KOPT-K1 (cell line): ENCODE results near the gene SPATS2L.

Experiments used
- H3K27ac ChIP-seq: fragments of 200-600 bp; sonication (generic); 2 replicates; pipeline ENCODE4 v1.5.1; 2016; ENCODE audit warnings: antibody characterized with exemption, mild to moderate bottlenecking, low read depth, low read length; ENCODE audit not compliant: poor library complexity, severe bottlenecking
- H3K36me3 ChIP-seq: fragments of 200-600 bp; sonication (generic); 2 replicates; pipeline ENCODE4 v1.5.1; 2017; ENCODE audit warnings: antibody characterized with exemption, mild to moderate bottlenecking, low read length, moderate library complexity; ENCODE audit not compliant: insufficient read depth
- H3K9me3 ChIP-seq: fragments of 200-600 bp; sonication (generic); 2 replicates; pipeline ENCODE4 v1.5.1; 2017; ENCODE audit warnings: antibody characterized with exemption, low read length, mild to moderate bottlenecking; ENCODE audit not compliant: insufficient read depth, poor library complexity, severe bottlenecking

SPATS2L gene

DNA sequence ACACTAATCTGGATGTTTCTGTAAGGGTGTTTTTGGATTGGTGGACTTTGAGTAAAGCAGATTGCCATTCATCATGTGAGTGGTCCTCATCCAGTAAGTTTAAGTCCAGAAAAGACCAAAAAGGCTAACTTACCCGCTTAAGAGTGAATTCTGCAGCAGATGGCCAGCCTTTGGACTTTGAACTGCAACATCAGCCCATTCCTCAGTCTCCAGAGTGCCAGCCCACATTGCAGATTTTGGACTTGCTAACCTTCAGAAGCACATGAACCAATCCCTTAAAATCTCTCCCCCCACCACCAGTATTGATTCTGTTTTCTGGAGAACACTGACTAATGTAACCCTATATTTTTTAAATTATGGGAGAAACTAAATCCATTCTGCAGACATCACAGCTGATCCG, 30.0 kb upstream of the SPATS2L start:
- Histone ChIP-seq H3K27ac (no peak overlapping the region), H3K36me3 (no peaks in the 10 kb centered on the region), H3K9me3 (no peaks in the 10 kb centered on the region)

DNA sequence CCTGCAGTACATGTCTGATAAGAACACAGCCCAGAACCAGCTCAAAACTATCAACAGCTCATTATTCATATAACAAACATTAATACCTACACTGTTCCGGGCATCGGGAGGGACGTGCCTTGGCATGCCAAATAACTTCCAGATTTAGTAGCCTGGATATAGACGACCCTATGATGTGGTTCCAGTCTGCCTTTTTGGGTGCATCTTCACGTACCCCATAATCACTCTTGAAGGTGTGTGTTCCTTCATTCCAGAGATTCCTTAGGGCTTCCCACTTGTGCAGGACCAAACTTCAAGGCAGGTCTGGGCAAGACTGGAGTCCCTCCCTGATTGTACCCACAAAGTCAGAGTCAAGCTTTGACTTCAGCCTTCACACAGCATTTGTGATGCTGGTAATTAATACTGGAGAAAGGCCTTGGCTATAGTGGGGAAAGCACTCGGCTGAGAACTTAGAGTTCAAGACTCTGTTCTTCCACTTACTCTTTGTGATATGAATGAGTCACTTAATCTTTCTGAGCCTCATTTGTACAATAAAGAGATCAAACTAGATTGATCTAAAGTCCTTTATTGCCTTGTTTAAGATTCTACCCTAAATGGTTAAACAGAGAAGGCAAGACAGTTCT, 27.7 kb upstream of the SPATS2L start:
- no peaks in the 10 kb centered on the region for H3K9me3 ChIP-seq
- no peaks in the 10 kb centered on the region for H3K36me3 ChIP-seq
- no peak overlapping the region for H3K27ac ChIP-seq

DNA sequence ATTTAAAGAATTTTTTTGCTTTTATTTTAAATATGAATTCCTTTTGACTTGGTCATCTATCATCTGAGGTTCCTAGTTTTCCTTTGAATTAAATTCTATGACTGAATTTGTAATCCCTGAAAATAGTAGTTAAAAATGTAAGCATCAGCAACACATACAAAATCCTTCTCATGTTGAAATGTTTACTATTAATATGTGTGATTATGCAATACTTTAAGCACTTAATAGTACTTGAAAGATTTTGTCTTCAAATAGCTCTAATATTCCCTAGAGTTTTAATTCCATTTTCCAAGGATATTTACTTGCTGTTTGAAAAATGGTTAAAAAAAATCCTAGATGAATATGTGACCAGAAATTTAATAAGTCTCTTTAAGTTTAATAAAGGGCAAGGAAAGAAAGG, 26.6 kb upstream of the SPATS2L start:
- Histone ChIP-seq H3K9me3 (no peaks in the 10 kb centered on the region), H3K36me3 (no peaks in the 10 kb centered on the region), H3K27ac (no peak overlapping the region)

DNA sequence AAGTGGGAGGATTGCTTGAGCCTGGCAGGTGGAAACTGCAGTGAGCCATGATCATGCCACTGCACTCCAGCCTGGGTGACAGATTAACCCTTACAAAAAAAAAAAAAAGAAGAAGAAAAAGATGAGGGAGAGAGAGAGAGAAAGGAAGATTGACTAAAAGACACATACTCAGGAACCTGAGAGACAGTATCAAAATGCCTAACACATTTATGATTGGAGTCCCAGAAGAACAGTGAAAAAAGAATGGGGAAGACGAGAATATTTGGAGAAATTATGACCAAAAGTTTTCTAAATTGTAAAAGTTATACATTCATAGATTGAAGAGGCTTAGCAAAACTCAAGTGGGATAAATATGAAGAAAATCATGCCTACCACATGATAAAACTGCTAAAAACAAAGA, 19.9 kb upstream of the SPATS2L start:
- Histone ChIP-seq H3K36me3 (no peaks in the 10 kb centered on the region), H3K9me3 (no peaks in the 10 kb centered on the region), H3K27ac (no peak overlapping the region)

DNA sequence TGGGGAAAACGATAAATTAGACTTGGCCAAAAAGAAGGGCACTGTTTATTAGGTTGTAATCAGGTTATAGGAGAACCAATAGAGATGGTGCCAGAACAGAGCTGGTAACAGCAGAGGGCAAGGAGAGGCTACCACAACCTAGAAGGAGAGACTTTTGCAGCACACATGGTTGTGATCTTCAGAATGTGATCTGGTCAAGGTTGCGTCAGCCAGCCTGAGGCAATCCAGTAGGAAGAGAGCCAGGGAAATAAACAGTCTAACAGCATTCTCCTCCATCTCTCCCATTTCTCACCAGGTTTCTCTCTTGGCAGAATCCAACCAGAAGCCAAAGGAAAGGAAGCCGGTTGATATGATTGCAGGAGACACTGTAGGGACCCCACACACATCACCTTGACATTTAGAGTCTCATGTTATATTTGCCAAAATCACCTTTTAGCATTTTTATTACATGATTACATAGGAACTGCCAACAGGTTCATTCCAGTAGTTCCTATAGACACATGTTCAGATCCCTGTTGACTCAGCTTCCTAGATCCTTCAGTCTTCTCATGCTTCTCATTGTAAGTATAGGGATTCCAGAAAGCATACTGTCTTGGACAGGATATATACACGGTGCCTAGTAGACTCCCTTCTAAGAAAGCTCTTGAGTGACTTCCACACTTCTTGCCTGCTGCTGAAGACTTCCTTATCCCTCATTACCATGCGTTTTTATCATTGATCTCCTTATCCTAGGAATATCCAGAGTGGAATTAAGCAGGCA, 17.6 kb upstream of the SPATS2L start:
- H3K9me3 ChIP-seq, result no peaks in the 10 kb centered on the region
- H3K36me3 ChIP-seq, result no peaks in the 10 kb centered on the region
- H3K27ac ChIP-seq, result no peak overlapping the region

DNA sequence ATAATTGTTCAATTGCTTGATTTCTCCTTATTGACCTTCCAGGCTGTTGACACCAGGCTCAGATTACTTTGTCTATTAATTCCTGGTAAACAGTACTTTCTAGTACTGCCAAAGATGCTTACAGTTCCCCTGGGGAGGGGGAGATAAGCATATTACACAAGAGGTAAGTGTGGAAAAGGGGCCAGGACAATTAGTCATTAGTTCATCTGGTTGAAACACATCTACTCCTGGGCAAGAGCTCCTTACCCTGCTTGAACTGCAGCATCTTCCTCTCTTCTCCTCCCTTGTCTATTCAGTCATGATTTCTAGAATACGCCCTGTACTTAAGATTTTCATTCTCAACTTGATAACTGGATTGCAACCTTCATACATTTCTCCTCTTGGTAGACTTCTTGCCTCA, 10.4 kb upstream of the SPATS2L start:
- Histone ChIP-seq H3K36me3 (no peaks in the 10 kb centered on the region), H3K27ac (no peak overlapping the region), H3K9me3 (no peaks in the 10 kb centered on the region)

DNA sequence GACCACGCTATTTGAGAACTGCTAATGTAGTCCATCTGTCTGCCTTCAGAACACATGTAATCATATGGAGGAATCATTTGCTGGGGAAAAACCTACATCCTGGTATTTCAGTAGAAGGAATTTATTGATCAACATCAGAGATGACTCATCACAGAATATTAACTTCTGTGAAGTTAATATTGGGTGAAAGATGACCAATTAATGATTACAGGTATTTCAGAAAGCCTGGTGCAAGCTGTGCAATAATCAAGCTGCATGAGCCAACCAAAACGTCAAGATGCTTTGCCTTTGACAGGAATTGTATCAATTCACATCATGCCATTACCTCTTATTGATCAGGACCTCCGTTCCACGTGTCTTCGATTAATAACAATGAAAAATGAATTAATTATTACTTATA, 9.4 kb upstream of the SPATS2L start:
- Histone ChIP-seq H3K9me3 (no peaks in the 10 kb centered on the region), H3K36me3 (no peaks in the 10 kb centered on the region), H3K27ac (no peak overlapping the region)

DNA sequence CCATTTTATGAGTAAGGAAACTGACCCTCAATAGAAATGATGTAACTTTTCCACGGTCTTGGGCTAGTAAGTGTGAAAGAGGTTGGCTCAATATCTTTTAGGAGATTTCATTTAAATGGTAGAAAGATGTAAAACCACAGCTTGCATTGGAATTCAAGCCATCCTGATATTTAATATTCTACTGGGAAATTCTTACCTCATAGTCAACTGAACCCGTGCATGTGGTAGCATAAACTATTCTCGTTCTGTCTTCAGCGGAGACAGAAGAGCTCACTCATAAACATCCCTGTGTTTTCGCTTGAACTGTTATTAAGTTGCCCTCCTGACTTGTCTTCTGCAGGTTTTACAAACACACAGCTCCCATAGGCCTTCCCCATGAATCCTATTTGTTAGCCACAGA, 8.5 kb upstream of the SPATS2L start:
- Histone ChIP-seq H3K36me3 (no peaks in the 10 kb centered on the region), H3K27ac (no peak overlapping the region), H3K9me3 (no peaks in the 10 kb centered on the region)

DNA sequence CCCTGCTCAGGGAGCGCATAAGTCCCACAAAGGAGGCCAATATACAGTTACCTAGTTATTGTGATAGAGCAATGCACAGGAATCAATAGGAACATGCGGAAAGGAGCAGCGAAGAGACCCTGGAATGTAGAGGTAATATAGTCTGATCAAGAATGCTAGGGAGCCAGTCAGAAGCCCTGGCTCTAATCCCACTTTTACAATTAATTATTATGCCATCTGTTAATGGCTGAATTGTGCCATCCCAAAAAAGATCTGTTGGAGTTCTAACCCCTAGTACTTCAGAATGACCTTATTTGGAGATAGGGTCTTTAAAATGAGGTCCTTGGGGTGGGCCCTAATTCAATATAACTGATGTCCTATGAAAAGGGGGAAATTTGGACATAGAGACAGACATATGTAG, 7.7 kb upstream of the SPATS2L start:
- H3K36me3 ChIP-seq, result no peaks in the 10 kb centered on the region
- H3K9me3 ChIP-seq, result no peaks in the 10 kb centered on the region
- H3K27ac ChIP-seq, result no peak overlapping the region

DNA sequence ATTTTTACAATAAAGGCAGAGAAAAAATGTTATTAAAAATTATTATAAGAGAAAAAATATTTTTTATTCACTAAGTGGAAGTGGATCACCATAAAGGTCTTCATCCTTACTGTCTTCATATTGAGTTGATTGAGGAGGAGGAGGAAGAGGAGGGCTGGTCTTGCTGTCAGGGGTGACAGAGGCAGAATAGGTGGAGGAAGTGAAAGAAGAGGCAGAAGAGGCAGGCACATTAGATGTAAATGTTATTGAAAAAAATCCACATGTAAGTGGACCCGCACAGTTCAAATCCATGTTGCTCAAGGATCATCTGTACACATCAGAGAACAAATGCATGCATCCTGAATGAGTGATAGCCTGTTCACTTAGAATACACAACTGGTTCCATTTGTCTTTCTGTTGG, 6.4 kb upstream of the SPATS2L start:
- H3K27ac ChIP-seq, result no peak overlapping the region
- no peaks in the 10 kb centered on the region for H3K36me3 ChIP-seq
- no peaks in the 10 kb centered on the region for H3K9me3 ChIP-seq

DNA sequence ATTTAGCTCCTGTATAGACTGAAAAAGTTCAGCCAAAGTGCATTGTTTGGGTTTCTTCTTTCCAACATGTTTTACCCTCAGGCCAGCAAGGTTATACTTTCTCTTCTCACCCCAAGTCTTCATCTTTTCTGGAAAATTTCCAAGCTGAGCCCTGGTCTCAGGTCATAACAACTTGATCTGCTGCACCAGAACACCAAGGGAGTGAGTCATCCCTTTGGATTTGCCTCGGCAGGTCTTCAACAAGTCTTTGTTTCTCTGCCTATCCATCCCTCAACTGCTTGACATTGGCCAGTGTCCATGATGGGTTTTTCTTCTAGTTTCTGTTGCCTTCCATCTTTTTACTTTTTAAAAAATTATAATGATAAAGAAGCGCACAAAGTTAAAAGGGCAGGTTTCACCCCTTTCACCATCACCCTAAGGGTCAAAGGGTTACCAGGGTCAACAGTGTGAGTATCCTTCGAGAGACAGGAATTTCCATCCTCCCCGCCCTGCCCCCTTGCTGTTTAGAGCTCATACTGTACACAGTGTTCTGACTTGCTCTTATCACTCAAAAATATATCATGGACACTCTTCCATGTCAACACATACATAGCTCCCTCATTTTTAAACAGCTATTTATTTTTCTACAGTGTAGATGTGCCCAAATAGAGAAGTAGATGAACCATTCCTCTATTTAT, 5.7 kb upstream of the SPATS2L start:
- Histone ChIP-seq H3K27ac (no peak overlapping the region), H3K36me3 (no peaks in the 10 kb centered on the region), H3K9me3 (no peaks in the 10 kb centered on the region)

DNA sequence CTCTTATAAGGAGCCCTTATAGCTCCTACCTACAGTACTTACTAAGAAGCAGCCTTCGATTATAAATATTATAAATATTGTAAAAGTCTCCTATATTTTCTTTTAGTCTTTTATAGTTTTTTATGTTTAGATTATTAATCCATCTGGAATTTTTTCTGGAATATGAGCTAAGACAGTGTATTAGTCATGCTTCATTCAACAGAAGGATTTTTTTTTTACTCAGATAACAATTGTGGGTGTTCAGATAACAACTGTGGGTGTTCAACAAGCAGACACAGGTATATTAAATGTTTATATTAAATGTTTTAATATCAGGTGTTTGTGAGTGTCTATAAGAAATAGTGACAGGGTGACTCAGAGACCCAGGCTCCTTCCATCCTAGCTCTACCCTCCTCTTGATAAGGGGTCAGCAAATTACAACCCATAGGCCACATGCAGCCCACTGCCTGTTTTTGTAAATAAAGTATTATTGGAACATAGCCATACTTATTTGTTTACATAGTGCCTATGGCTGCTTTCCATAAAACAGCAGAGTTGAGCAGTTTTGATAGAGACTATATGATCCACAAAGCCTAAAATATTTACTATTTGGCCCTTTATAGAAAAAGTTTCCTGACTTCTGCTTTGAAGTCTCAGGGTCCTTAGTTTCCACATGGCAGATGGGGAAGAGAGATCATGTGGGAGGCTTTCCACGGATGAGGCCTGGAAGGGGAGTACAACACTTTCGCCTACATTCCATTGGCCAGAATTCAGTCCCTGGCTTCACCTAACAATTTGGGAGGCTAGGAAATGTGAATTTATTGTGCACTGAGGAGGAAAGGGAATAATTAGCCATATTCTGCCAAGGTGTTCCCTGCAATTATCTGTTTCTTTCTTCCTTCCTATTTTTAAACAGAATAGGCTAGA, 4.3 kb upstream of the SPATS2L start:
- no peak overlapping the region for H3K27ac ChIP-seq
- peaks cover 1% of the 10 kb centered on the region for H3K9me3 ChIP-seq
- H3K36me3 ChIP-seq, result no peaks in the 10 kb centered on the region

DNA sequence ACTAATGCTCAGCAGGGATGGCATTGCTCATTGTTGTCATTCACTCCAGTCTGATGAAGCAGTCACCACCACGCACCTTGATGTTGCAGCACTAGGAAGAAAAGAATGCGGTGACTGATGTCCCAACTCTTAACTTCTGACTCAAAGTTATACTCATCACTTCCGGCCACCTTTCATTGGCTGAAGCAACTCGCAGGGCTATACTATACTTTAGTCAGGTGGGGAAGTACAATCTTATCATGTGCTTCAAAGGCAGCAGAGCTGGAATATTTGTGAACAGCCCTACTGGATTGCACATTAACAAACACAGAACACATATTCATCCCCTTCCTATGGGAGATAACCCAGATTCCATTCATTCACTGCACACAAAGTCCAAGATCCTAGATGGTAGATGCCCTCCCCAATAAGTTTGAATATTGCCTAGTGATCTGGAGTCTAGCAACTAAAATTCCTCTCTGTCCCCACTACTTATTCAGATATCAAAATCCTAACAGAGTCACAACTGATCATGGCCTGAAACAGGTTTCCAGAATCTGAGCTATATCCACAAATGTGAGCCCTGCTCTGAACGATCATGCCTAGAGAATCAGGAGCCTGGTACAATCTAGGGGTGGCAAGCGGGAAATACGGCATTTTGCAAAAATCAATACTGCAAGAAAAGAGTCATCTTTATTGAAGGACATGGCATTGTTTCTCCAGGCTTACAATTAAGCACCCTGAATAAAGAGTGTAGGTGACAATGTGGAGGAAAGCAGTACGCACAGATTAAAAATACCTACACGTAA, 3.4 kb upstream of the SPATS2L start:
- Histone ChIP-seq H3K9me3 (peaks cover 6% of the 10 kb centered on the region), H3K27ac (no peak overlapping the region), H3K36me3 (no peaks in the 10 kb centered on the region)

DNA sequence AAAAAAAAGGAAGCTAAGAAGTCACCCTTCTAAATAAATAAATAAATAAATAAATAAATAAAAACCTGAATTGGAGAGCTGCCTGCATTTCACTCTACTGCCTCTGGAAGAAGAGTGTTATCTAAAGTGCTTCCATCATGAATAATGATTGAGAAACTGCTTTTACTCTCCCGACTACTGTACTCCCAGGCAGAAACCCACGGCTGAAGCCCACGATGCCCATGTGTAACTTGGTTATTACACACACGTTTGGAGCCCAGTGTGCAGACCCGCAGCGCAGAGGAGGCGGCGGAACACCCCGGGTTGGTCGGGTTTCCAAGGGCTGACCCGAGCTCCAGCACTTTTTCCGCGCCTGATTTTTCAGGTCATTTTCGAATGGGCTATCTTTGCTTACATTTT, 697 bp upstream of the SPATS2L start:
- H3K9me3 ChIP-seq, result peaks cover 6% of the 10 kb centered on the region
- no peak overlapping the region for H3K27ac ChIP-seq
- H3K36me3 ChIP-seq, result no peaks in the 10 kb centered on the region
